Stimulated activated CD8-positive, alpha-beta memory T cell treated with anti-CD3 and anti-CD28 coated beads, Interleukin-12 subunit alpha, Interleukin-12 subunit beta, amount 100 ng/mL, for 4 hours (primary cell): ENCODE measurements around the gene ATM.

Experiments used
- DNase-seq: peaks from one replicate; pipeline ENCODE4 v3.0.0-alpha.2; 2020; ENCODE audit warnings: low read depth

ATM gene

GRCh38 chr11:108222574-108223347 lies at the start of gene ATM, which contains the start of gene NPAT:
TSS of gene ATM (plus strand) at chr11:108223067. CDS start at chr11:108227625, 4,558 bp downstream.
TSS of gene NPAT (minus strand) at chr11:108222638. CDS start at chr11:108222536, 102 bp downstream.
- DNase-seq, result peak; percentile 99

GRCh38 chr11:108177570-108177969 lies 45.3 kb upstream of the ATM start:
- no peak for DNase-seq

GRCh38 chr11:108193725-108194124 lies 29.1 kb upstream of the ATM start:
- no peak for DNase-seq

DNA sequence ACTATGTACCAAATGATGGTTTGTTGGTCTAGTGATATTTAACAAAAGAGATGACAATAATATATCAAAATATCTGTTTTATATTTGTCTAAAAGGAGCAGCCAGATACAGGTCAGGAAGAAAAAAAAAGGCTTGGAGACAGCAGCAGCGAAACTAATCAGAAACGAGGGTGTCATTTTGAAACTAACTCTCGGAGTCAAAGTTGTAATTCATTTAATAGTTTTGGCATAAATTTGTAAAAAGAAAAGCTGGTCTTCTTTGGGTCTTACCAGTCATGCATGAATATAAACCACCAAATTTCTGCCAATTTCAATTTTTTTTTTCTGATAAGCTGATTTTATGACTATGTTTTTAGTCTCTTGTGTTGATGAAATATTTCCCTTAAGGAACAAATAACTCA lies 26.0 kb upstream of the ATM start:
- DNase-seq, result no peak

GRCh38 chr11:108197351-108197750 lies 25.5 kb upstream of the ATM start:
- no peak for DNase-seq

DNA sequence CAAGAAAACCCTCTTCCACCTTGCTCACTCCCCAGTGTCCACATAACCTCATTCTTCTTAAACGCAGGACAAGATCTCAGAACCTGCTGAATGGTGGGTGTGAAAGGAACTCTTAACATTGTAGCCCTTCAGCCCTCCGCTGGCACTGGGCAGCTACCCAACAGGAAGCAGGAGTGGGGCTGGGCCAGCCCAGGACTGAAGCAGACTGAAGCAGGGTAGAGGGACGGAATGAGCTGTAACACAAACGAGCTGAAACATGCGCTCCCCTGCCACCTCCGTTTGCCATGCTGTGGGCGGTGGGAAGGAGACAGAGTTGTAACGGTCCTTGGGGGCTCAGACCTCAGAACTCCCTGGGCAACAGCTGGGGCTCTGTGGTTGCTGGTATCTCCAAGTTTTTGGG lies 24.0 kb upstream of the ATM start:
- no peak for DNase-seq

DNA sequence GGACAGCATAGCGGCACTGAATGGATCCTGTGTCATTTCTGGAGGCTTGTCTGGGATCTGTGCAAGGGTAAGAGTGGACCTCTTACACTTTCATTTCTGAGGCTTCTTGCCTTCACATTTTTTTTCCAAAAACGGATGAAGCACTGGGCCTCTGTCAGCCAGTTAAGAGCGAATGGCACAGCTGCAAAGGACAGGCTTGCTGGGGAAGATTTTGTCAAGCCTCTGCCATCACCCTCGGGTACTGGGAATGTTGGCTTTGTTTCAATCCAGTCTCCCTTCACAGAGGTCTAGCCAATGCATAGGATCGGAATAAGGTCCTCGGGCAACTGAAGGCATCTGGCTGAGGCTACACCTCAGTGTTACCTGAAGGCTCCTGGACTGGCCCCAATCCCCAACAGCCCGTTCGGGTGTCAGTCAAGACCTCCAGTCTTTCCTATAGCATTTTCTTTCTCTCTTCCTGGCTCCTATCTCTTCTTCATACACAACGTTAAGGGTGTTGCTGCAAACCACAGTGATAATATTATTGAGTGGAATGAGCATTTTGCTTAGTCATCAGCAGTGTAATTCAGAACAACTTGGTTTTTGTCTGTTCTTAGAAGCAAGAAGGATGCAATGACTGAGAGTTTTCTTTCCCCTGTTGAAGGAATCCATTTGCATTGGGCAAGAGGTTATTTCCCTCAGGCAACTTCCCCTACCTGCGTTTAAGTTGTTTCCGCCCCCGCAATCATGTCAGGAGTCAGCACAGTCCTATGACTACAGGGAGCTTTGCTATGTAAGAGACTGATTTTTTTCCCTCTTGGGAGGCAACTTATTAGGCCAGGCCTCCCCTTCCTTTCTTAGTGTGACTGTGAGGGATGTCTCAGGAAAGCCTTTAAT lies 23.2 kb upstream of the ATM start:
- no peak for DNase-seq

GRCh38 chr11:108203075-108203474 lies 19.8 kb upstream of the ATM start:
- DNase-seq, result no peak

- no peak for DNase-seq
Measured at GRCh38 chr11:108204376-108204775, 18.5 kb upstream of the ATM start.

- DNase-seq, result no peak
Measured at GRCh38 chr11:108204929-108205499, 17.9 kb upstream of the ATM start.

DNA sequence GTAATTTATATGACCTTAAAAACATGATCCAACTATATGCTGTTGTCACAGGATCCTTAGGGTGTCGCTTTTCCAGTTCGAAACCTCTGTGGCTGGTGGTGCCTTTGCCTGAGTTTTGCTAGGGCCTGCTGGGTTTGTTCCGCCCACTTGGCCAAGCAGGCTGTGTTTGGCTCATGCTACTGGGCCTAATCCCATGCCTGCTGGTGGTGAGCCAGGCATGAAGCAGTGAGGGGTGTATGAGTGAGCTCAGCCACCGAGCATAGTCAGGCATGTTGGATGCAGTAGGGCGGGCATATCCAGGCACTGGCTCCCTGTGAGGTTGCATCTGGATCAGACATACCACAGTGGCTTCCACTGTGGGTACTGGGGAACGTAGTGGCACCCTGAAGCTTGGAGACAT lies 16.7 kb upstream of the ATM start:
- no peak for DNase-seq

GRCh38 chr11:108206969-108207682 lies 15.7 kb upstream of the ATM start:
- DNase-seq, result no peak

DNA sequence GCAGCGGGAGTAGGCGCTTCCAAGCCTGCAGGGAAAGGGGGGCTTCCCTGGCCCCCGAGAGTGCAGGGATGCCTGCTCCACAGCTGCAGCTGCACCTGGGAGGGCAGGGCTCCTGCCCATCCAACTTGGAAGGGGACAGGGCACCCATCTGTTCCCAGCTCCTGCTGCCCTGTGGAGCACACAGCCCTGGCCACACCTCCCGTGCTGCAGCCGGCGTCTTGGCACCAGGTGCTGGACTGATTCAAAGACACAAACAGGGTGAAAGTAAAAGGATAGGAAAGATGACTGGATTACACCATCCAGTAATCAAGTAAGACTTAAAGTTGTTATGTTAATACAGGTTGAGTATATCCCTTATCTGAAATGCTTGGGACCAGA lies 15.2 kb upstream of the ATM start:
- DNase-seq, result no peak

DNA sequence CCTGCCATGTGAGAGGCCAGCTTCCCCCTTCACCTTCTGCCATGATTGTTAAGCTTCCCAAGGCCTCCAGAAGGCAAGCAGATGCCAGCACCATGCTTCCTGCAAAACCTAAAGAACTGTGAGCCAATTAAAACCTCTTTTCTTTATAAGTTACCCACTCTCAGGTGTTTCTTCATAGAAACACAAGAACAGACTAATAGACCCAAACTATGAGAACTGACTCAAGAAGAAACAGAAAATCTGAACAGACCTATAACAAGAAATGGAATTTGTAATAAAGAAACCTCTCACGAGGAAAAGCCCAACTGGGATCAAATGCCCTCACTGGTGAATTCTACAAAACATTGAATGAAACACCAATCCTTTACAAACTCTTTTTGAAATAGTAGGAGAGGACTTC lies 12.4 kb upstream of the ATM start:
- no peak for DNase-seq

GRCh38 chr11:108213784-108214183 lies 9.1 kb upstream of the ATM start:
- no peak for DNase-seq

DNA sequence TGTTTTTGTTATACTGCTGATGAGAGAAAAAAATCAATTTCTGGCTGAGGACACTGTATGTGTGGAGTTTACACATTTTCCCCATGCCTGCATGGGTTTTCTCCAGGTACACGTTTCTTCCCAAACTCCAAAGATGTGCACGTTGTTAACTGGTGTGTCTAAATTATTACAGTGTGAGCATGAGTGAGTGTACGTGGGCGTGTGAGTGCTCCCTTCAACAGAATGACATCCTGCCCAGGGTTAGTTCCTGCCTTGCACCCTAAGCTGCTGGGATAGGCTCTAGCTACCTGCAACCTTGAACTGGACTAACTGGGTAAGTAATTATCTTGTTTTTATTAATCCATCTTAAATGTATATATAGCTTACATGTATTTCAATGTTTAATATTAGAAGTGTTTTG lies 5.9 kb upstream of the ATM start:
- no peak for DNase-seq

DNA sequence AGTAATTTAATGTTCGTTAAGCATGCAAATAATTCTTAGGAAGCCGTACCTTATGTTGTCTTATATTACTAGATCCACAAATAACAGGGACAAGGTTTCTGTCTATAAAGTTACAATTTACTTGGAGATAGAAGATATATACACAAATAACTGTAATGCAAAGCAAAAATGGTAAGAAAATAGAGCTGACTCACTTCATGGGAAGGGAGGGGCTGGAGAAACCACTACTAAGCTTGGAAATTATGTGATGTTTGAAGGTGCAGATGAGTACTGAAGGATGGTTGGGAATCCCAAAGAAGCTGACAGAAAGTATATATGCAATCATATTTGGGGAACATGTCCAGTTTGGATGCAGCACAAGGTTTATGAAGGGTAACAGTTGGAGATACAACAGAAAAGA lies 4.4 kb upstream of the ATM start:
- no peak for DNase-seq

DNA sequence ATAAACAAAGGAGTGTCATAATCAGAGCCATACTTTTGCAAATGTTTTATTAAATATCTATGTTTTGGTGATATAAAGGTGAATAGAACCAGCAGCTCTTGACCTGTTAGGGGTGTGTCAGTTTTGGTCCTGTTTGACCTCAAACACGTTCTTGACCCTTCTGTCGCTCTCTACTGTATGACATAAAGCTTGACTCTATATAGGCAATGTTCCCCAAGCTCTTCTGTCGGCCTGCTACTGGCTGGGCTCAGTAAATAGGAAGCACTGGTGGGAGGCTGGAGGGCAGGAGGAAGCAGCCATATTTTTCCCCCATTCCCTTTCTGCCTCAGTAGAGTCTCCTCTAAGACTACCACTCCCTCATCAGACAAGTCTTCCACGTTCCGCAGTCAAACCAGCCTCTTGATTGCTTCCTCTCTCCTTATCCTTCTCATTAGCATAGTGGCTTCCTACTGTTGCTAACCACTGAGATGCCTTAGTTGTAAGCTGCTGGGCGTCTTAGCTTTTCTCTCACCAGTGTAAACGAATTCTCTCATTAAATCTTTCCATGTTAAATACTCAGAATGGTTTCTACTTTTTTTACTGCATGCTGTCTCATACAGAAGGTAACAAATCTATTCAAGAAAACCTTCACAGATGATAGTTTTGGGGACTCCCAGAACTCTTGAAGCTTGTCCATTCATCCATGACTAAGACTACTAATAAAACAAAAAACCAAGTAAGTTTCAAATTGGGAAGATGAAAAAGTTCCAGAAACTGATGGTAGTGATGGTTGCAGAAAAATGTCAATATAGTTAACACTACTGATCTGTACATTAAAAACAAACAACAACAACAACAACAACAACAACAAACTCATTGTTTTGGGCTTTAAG lies 3.7 kb upstream of the ATM start:
- no peak for DNase-seq

GRCh38 chr11:108220721-108221336 lies 2.0 kb upstream of the ATM start:
- DNase-seq, result no peak

- no peak for DNase-seq
Measured at GRCh38 chr11:108221371-108221770, 1.5 kb upstream of the ATM start.
